ENCODE data around the gene CST8.

DNA sequence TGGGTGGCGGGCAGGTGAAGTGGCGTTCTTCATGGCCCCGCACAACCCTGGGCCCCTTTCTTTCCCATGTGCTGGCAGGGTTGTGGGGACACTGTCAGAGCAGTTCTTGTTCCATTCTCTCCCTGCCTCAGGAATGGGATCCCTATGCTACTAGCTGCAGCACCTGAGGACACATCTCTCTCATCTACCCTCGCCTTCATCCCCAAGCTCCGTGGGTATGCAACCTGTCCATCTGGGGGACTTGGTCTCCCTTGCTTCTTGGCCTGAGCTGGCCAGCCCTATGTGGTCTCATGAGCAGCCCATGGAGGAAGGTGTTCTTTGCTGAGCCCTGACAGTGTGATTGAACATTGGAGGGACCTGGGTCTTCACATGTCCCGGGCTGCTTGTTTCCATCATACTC is 53.2 kb downstream of the CST8 start:
- TF ChIP-seq, protein P1, sequence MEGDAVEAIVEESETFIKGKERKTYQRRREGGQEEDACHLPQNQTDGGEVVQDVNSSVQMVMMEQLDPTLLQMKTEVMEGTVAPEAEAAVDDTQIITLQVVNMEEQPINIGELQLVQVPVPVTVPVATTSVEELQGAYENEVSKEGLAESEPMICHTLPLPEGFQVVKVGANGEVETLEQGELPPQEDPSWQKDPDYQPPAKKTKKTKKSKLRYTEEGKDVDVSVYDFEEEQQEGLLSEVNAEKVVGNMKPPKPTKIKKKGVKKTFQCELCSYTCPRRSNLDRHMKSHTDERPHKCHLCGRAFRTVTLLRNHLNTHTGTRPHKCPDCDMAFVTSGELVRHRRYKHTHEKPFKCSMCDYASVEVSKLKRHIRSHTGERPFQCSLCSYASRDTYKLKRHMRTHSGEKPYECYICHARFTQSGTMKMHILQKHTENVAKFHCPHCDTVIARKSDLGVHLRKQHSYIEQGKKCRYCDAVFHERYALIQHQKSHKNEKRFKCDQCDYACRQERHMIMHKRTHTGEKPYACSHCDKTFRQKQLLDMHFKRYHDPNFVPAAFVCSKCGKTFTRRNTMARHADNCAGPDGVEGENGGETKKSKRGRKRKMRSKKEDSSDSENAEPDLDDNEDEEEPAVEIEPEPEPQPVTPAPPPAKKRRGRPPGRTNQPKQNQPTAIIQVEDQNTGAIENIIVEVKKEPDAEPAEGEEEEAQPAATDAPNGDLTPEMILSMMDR (IDR thresholded peaks at IDR 0.05; ENCODE audit: poor library complexity), result no peak
- TF ChIP-seq EZH2 (IDR thresholded peaks at IDR 0.05; ENCODE audit: borderline replicate concordance), result no peak

Data from hepatocyte (in vitro differentiated cells).